ENCODE measurements around the gene ARPP19.
A peak's percentile ranks its signal among the peaks of the same experiment; 100 is the strongest.

DNA sequence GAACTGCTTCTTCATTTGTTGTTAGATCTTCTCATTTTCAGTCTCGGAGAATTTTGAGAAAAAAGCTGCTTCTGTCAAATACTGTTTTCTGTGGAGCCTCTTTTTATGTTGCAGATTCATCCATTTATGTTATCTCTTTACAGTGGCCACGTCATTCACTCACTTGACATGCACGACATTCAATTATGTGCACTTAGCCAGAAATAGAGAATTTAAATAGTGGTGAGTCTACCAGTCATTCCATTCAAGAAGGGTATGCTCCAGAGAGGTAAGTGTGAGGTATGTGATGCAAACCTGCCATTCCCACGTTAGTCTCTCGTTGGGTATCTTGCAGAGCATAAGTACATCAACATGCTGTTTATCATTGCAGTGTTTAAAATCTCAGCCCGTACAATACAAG, 9.8 kb downstream of the ARPP19 start:
- no peak for TF ChIP-seq ZNF70 (CRISPR knock-in tag; IDR thresholded peaks at IDR 0.05)
- TF ChIP-seq, protein P1, sequence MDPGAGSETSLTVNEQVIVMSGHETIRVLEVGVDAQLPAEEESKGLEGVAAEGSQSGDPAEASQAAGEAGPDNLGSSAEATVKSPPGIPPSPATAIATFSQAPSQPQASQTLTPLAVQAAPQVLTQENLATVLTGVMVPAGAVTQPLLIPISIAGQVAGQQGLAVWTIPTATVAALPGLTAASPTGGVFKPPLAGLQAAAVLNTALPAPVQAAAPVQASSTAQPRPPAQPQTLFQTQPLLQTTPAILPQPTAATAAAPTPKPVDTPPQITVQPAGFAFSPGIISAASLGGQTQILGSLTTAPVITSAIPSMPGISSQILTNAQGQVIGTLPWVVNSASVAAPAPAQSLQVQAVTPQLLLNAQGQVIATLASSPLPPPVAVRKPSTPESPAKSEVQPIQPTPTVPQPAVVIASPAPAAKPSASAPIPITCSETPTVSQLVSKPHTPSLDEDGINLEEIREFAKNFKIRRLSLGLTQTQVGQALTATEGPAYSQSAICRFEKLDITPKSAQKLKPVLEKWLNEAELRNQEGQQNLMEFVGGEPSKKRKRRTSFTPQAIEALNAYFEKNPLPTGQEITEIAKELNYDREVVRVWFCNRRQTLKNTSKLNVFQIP (CRISPR knock-in tag; IDR thresholded peaks at IDR 0.05; ENCODE audit: borderline replicate concordance, low read depth): no peak
- TF ChIP-seq ZC3H10 (CRISPR knock-in tag; IDR thresholded peaks at IDR 0.05): no peak
- no peak for TF ChIP-seq ESRRG (CRISPR knock-in tag; IDR thresholded peaks at IDR 0.05)
- no peak for TF ChIP-seq ARNTL (CRISPR knock-in tag; IDR thresholded peaks at IDR 0.05; ENCODE audit: borderline replicate concordance, low read depth)
- TF ChIP-seq, protein P2, sequence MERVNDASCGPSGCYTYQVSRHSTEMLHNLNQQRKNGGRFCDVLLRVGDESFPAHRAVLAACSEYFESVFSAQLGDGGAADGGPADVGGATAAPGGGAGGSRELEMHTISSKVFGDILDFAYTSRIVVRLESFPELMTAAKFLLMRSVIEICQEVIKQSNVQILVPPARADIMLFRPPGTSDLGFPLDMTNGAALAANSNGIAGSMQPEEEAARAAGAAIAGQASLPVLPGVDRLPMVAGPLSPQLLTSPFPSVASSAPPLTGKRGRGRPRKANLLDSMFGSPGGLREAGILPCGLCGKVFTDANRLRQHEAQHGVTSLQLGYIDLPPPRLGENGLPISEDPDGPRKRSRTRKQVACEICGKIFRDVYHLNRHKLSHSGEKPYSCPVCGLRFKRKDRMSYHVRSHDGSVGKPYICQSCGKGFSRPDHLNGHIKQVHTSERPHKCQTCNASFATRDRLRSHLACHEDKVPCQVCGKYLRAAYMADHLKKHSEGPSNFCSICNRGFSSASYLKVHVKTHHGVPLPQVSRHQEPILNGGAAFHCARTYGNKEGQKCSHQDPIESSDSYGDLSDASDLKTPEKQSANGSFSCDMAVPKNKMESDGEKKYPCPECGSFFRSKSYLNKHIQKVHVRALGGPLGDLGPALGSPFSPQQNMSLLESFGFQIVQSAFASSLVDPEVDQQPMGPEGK (CRISPR knock-in tag; IDR thresholded peaks at IDR 0.05; ENCODE audit: borderline replicate concordance): no peak
- TF ChIP-seq, protein P3, sequence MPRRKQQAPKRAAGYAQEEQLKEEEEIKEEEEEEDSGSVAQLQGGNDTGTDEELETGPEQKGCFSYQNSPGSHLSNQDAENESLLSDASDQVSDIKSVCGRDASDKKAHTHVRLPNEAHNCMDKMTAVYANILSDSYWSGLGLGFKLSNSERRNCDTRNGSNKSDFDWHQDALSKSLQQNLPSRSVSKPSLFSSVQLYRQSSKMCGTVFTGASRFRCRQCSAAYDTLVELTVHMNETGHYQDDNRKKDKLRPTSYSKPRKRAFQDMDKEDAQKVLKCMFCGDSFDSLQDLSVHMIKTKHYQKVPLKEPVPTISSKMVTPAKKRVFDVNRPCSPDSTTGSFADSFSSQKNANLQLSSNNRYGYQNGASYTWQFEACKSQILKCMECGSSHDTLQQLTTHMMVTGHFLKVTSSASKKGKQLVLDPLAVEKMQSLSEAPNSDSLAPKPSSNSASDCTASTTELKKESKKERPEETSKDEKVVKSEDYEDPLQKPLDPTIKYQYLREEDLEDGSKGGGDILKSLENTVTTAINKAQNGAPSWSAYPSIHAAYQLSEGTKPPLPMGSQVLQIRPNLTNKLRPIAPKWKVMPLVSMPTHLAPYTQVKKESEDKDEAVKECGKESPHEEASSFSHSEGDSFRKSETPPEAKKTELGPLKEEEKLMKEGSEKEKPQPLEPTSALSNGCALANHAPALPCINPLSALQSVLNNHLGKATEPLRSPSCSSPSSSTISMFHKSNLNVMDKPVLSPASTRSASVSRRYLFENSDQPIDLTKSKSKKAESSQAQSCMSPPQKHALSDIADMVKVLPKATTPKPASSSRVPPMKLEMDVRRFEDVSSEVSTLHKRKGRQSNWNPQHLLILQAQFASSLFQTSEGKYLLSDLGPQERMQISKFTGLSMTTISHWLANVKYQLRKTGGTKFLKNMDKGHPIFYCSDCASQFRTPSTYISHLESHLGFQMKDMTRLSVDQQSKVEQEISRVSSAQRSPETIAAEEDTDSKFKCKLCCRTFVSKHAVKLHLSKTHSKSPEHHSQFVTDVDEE (CRISPR knock-in tag; IDR thresholded peaks at IDR 0.05): no peak
- no peak for TF ChIP-seq SNAI2 (CRISPR knock-in tag; IDR thresholded peaks at IDR 0.05)
- peak; percentile 59; the same call in 1 of the 2 replicates for TF ChIP-seq ISL1 (CRISPR knock-in tag; IDR thresholded peaks at IDR 0.05)
- no peak for TF ChIP-seq TCF4 (CRISPR knock-in tag; IDR thresholded peaks at IDR 0.05; ENCODE audit: borderline replicate concordance)
- TF ChIP-seq, protein P4, sequence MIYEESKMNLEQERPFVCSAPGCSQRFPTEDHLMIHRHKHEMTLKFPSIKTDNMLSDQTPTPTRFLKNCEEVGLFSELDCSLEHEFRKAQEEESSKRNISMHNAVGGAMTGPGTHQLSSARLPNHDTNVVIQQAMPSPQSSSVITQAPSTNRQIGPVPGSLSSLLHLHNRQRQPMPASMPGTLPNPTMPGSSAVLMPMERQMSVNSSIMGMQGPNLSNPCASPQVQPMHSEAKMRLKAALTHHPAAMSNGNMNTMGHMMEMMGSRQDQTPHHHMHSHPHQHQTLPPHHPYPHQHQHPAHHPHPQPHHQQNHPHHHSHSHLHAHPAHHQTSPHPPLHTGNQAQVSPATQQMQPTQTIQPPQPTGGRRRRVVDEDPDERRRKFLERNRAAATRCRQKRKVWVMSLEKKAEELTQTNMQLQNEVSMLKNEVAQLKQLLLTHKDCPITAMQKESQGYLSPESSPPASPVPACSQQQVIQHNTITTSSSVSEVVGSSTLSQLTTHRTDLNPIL (CRISPR knock-in tag; IDR thresholded peaks at IDR 0.05; ENCODE audit: low read depth): no peak
- no peak for TF ChIP-seq RARB (CRISPR knock-in tag; IDR thresholded peaks at IDR 0.05)
